Astrocyte (in vitro differentiated cells and primary cell): ENCODE results near the gene BHLHA9. TPM values are rescaled to one million over a fixed set of nuclear protein-coding genes. Genes with fewer than 3 reads are reported as not detected.

Source experiments
- DNase-seq: peaks from one replicate; pipeline ENCODE4 v3.0.0-alpha.2; 2010; ENCODE audit warnings: low read depth
- FAIRE-seq: peaks from 2 replicates; lab custom pipeline; 2011; peaks lifted over from hg19 to GRCh38; lab: Jason Lieb, UNC
- H2AFZ ChIP-seq: 2 replicates; pipeline ENCODE4 v1.6.0; 2012; ENCODE audit warnings: low read depth, low read length, inconsistent platforms
- H3K27ac ChIP-seq: 2 replicates; pipeline ENCODE4 v1.5.1; 2011; ENCODE audit warnings: low read depth, low read length, inconsistent platforms
- H3K27me3 ChIP-seq: 2 replicates; pipeline ENCODE4 v1.6.0; 2011; ENCODE audit warnings: low read length, inconsistent platforms; ENCODE audit not compliant: insufficient read depth
- H3K36me3 ChIP-seq: 2 replicates; pipeline ENCODE4 v1.5.1; 2011; ENCODE audit warnings: low read length, inconsistent platforms; ENCODE audit not compliant: insufficient read depth
- H3K4me1 ChIP-seq: 2 replicates; pipeline ENCODE4 v1.5.1; 2011; ENCODE audit warnings: low read length, inconsistent platforms; ENCODE audit not compliant: insufficient read depth
- H3K4me2 ChIP-seq: 2 replicates; pipeline ENCODE4 v1.6.0; 2012; ENCODE audit warnings: low read length, inconsistent platforms
- H3K4me3 ChIP-seq: 2 replicates; pipeline ENCODE4 v1.5.1; 2011; ENCODE audit warnings: low read depth, mild to moderate bottlenecking, low read length, inconsistent platforms; ENCODE audit not compliant: insufficient read depth
- H3K79me2 ChIP-seq: 2 replicates; pipeline ENCODE4 v1.6.0; 2012; ENCODE audit warnings: mild to moderate bottlenecking, low read length, inconsistent platforms; ENCODE audit not compliant: insufficient read depth
- H3K9ac ChIP-seq: 2 replicates; pipeline ENCODE4 v1.6.0; 2012; ENCODE audit warnings: mild to moderate bottlenecking, low read length, inconsistent platforms
- H3K9me3 ChIP-seq: 2 replicates; pipeline ENCODE4 v1.5.1; 2012; ENCODE audit warnings: low read depth, mild to moderate bottlenecking, low read length, inconsistent platforms; ENCODE audit not compliant: insufficient read depth
- H4K20me1 ChIP-seq: 2 replicates; pipeline ENCODE4 v1.6.0; 2012; ENCODE audit warnings: low read length, inconsistent platforms; ENCODE audit not compliant: insufficient read depth
- H3K27ac Mint-ChIP-seq: one replicate; pipeline ENCODE4 v1.8.0; 2021; ENCODE audit warnings: mild to moderate bottlenecking, mixed read lengths; ENCODE audit not compliant: unreplicated experiment
- H3K27me3 Mint-ChIP-seq: one replicate; pipeline ENCODE4 v1.8.0; 2021; ENCODE audit warnings: low read depth, mixed read lengths; ENCODE audit not compliant: unreplicated experiment
- H3K36me3 Mint-ChIP-seq: one replicate; pipeline ENCODE4 v1.8.0; 2021; ENCODE audit warnings: low read depth, mixed read lengths; ENCODE audit not compliant: unreplicated experiment
- H3K4me1 Mint-ChIP-seq: one replicate; pipeline ENCODE4 v1.8.0; 2021; ENCODE audit warnings: low read depth, mixed read lengths; ENCODE audit not compliant: unreplicated experiment
- H3K4me3 Mint-ChIP-seq: one replicate; pipeline ENCODE4 v1.8.0; 2021; ENCODE audit warnings: mild to moderate bottlenecking, moderate library complexity, mixed read lengths; ENCODE audit not compliant: unreplicated experiment
- H3K9me3 Mint-ChIP-seq: one replicate; pipeline ENCODE4 v1.8.0; 2021; ENCODE audit warnings: mild to moderate bottlenecking, mixed read lengths; ENCODE audit not compliant: unreplicated experiment
- CTCF ChIP-seq: IDR thresholded peaks from 2 replicates; pipeline ENCODE4 v1.5.1; 2011; ENCODE audit warnings: low read depth, mild to moderate bottlenecking, inconsistent platforms, low read length, moderate library complexity; ENCODE audit not compliant: insufficient read depth
- EZH2 ChIP-seq: IDR thresholded peaks from 2 replicates; pipeline ENCODE4 v1.6.1; 2012; ENCODE audit warnings: mild to moderate bottlenecking, low read length, inconsistent platforms; ENCODE audit not compliant: insufficient read depth
- total RNA-seq: library from RNA; stranded (reverse); gene quantifications from 2 replicates; pipeline ENCODE4 v1.2.1, GENCODE V29; 2021

The BHLHA9 gene
- total RNA-seq, 1 donor from 2014 or later = not detected

DNA sequence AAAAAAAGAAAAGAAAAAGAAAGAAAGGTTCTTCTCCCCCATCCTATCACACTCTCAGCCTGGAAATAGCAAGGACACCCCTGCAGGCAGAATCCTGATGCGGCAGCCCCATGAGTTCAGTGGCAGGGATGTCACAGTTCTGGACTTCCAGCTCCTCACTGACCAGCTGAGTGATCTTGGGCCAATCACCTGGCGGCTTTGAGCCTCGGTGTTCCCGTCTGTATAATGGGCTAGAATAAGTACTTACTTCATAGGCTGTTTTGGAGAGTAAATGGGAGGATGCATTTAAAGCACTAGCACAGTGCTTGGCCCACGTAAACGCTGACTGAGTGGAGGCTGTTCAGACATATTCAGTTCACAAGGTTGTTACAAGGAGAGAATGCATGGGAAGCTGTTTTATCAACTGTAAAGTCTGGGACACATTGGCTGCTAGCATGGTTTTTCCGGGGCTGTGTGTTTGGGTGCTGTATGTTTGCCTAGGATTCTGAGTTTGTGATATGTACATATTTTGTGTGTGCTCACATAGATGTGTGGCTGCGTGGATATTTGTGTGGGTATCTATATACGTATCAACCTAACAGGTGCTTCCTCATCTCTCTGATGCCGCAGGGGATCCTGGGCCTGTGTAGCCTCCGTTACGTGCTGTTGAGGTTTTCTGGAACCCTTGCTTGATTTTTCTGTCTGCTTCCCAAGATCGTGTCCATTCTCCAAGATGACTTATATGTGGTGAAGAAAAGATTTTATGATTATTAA is 3.4 kb downstream of the BHLHA9 start:
- TF ChIP-seq EZH2 = no peak
- no peak for TF ChIP-seq CTCF
- Mint-ChIP-seq H3K36me3 (no peaks in the 10 kb centered on the region), H3K27me3 (peaks cover 43% of the 10 kb centered on the region), H3K9me3 (peaks cover 2% of the 10 kb centered on the region), H3K4me1 (no peaks in the 10 kb centered on the region), H3K27ac (no peak overlapping the region), H3K4me3 (no peak overlapping the region)
- Histone ChIP-seq H3K9me3 (no peaks in the 10 kb centered on the region), H3K4me2 (no peak overlapping the region), H4K20me1 (no peaks in the 10 kb centered on the region), H3K4me3 (no peak overlapping the region), H3K79me2 (no peaks in the 10 kb centered on the region), H3K27ac (no peak overlapping the region), H3K9ac (no peak overlapping the region), H3K27me3 (peaks cover 25% of the 10 kb centered on the region), H2AFZ (no peak overlapping the region), H3K36me3 (no peaks in the 10 kb centered on the region), H3K4me1 (no peaks in the 10 kb centered on the region)
- FAIRE-seq = no peak
- no peak for DNase-seq

- Histone ChIP-seq H3K4me1 (no peaks in the 10 kb centered on the region), H3K4me3 (no peak overlapping the region), H3K4me2 (no peak overlapping the region), H3K79me2 (no peaks in the 10 kb centered on the region), H3K36me3 (no peaks in the 10 kb centered on the region), H3K27me3 (peaks cover 27% of the 10 kb centered on the region), H3K9ac (no peak overlapping the region), H3K9me3 (no peaks in the 10 kb centered on the region), H2AFZ (no peak overlapping the region), H4K20me1 (no peaks in the 10 kb centered on the region), H3K27ac (no peak overlapping the region)
- H3K36me3 Mint-ChIP-seq = no peaks in the 10 kb centered on the region
- no peaks in the 10 kb centered on the region for H3K4me1 Mint-ChIP-seq
- FAIRE-seq (no peak), DNase-seq (no peak)
- TF ChIP-seq EZH2 (no peak), CTCF (no peak)
- no peak overlapping the region for H3K27ac Mint-ChIP-seq
- H3K9me3 Mint-ChIP-seq = peaks cover 2% of the 10 kb centered on the region
- peaks cover 42% of the 10 kb centered on the region for H3K27me3 Mint-ChIP-seq
- H3K4me3 Mint-ChIP-seq = no peak overlapping the region
Observed at GRCh38 chr17:1274245-1274608, 4.0 kb downstream of the BHLHA9 start.

GRCh38 chr17:1275205-1275961 is 5.1 kb downstream of the BHLHA9 start:
- peak overlapping the region; percentile 41 for H2AFZ ChIP-seq
- peaks cover 38% of the 10 kb centered on the region for H3K27me3 Mint-ChIP-seq
- H3K36me3 ChIP-seq = no peaks in the 10 kb centered on the region
- DNase-seq (no peak), FAIRE-seq (no peak)
- H3K4me1 Mint-ChIP-seq = no peaks in the 10 kb centered on the region
- H3K27me3 ChIP-seq = peaks cover 31% of the 10 kb centered on the region
- H4K20me1 ChIP-seq = no peaks in the 10 kb centered on the region
- no peak overlapping the region for H3K4me3 ChIP-seq
- H3K9me3 Mint-ChIP-seq = peaks cover 2% of the 10 kb centered on the region
- no peaks in the 10 kb centered on the region for H3K4me1 ChIP-seq
- H3K79me2 ChIP-seq = no peaks in the 10 kb centered on the region
- H3K27ac ChIP-seq = no peak overlapping the region
- H3K4me3 Mint-ChIP-seq = peak overlapping the region; percentile 46
- H3K27ac Mint-ChIP-seq = no peak overlapping the region
- no peak overlapping the region for H3K4me2 ChIP-seq
- TF ChIP-seq CTCF = no peak
- no peak for TF ChIP-seq EZH2
- H3K9ac ChIP-seq = no peak overlapping the region
- no peaks in the 10 kb centered on the region for H3K9me3 ChIP-seq
- H3K36me3 Mint-ChIP-seq = no peaks in the 10 kb centered on the region
